ENCODE measurements around the gene LIMS1.

LIMS1 gene

GRCh38 chr2:108535357-108535631 lies 1.0 kb downstream of the LIMS1 start:
- no peak for TF ChIP-seq FOXM1 (IDR thresholded peaks at IDR 0.05; ENCODE audit: borderline replicate concordance, low read depth)
- no peak for TF ChIP-seq NFIC (IDR thresholded peaks at IDR 0.05)
- no peak for TF ChIP-seq ZBTB7A (IDR thresholded peaks at IDR 0.05; ENCODE audit: low read depth)
- no peak for TF ChIP-seq REST (IDR thresholded peaks at IDR 0.05; ENCODE audit: low read depth)
- no peak for TF ChIP-seq TEAD4 (IDR thresholded peaks at IDR 0.05)
- no peak for TF ChIP-seq CREB1 (IDR thresholded peaks at IDR 0.05; ENCODE audit: low read depth)
- no peak for TF ChIP-seq CEBPB (IDR thresholded peaks at IDR 0.05)
- TF ChIP-seq YY1 (IDR thresholded peaks at IDR 0.05; ENCODE audit: low read depth) = no peak
- TF ChIP-seq RAD21 (IDR thresholded peaks at IDR 0.05; ENCODE audit: low read depth) = no peak
- no peak for TF ChIP-seq TAF1 (IDR thresholded peaks at IDR 0.05; ENCODE audit: low read depth)
- no peak for TF ChIP-seq TCF12 (IDR thresholded peaks at IDR 0.05; ENCODE audit: low read depth)
- TF ChIP-seq MAX (IDR thresholded peaks at IDR 0.05) = no peak
- TF ChIP-seq EP300 (IDR thresholded peaks at IDR 0.05; ENCODE audit: borderline replicate concordance) = no peak
- no peak for TF ChIP-seq EGR1 (IDR thresholded peaks at IDR 0.05)
- TF ChIP-seq USF1 (IDR thresholded peaks at IDR 0.05) = no peak

GRCh38 chr2:108536133-108536780 lies 2.0 kb downstream of the LIMS1 start:
- no peak for TF ChIP-seq TAF1 (IDR thresholded peaks at IDR 0.05; ENCODE audit: low read depth)
- no peak for TF ChIP-seq RAD21 (IDR thresholded peaks at IDR 0.05; ENCODE audit: low read depth)
- TF ChIP-seq NFIC (IDR thresholded peaks at IDR 0.05) = no peak
- no peak for TF ChIP-seq YY1 (IDR thresholded peaks at IDR 0.05; ENCODE audit: low read depth)
- TF ChIP-seq MAX (IDR thresholded peaks at IDR 0.05) = no peak
- no peak for TF ChIP-seq TCF12 (IDR thresholded peaks at IDR 0.05; ENCODE audit: low read depth)
- no peak for TF ChIP-seq EP300 (IDR thresholded peaks at IDR 0.05; ENCODE audit: borderline replicate concordance)
- no peak for TF ChIP-seq CREB1 (IDR thresholded peaks at IDR 0.05; ENCODE audit: low read depth)
- no peak for TF ChIP-seq FOXM1 (IDR thresholded peaks at IDR 0.05; ENCODE audit: borderline replicate concordance, low read depth)
- TF ChIP-seq REST (IDR thresholded peaks at IDR 0.05; ENCODE audit: low read depth) = no peak
- no peak for TF ChIP-seq TEAD4 (IDR thresholded peaks at IDR 0.05)

- TF ChIP-seq EP300 (IDR thresholded peaks at IDR 0.05; ENCODE audit: borderline replicate concordance) = no peak
- TF ChIP-seq MAX (IDR thresholded peaks at IDR 0.05) = no peak
- TF ChIP-seq CREB1 (IDR thresholded peaks at IDR 0.05; ENCODE audit: low read depth) = no peak
- TF ChIP-seq YY1 (IDR thresholded peaks at IDR 0.05; ENCODE audit: low read depth) = no peak
- TF ChIP-seq TEAD4 (IDR thresholded peaks at IDR 0.05) = no peak
Observed at GRCh38 chr2:108536911-108537310, 2.6 kb downstream of the LIMS1 start.

GRCh38 chr2:108538000-108538625 lies 3.8 kb downstream of the LIMS1 start:
- TF ChIP-seq MAX (IDR thresholded peaks at IDR 0.05) = no peak
- no peak for TF ChIP-seq USF1 (IDR thresholded peaks at IDR 0.05)
- no peak for TF ChIP-seq CEBPB (IDR thresholded peaks at IDR 0.05)
- no peak for TF ChIP-seq REST (IDR thresholded peaks at IDR 0.05; ENCODE audit: low read depth)
- TF ChIP-seq TAF1 (IDR thresholded peaks at IDR 0.05; ENCODE audit: low read depth) = no peak
- no peak for TF ChIP-seq TEAD4 (IDR thresholded peaks at IDR 0.05)
- no peak for TF ChIP-seq FOXM1 (IDR thresholded peaks at IDR 0.05; ENCODE audit: borderline replicate concordance, low read depth)
- TF ChIP-seq CREB1 (IDR thresholded peaks at IDR 0.05; ENCODE audit: low read depth) = no peak
- TF ChIP-seq TCF12 (IDR thresholded peaks at IDR 0.05; ENCODE audit: low read depth) = no peak
- no peak for TF ChIP-seq ZBTB7A (IDR thresholded peaks at IDR 0.05; ENCODE audit: low read depth)
- no peak for TF ChIP-seq EP300 (IDR thresholded peaks at IDR 0.05; ENCODE audit: borderline replicate concordance)
- TF ChIP-seq EGR1 (IDR thresholded peaks at IDR 0.05) = no peak
- no peak for TF ChIP-seq NFIC (IDR thresholded peaks at IDR 0.05)
- no peak for TF ChIP-seq RAD21 (IDR thresholded peaks at IDR 0.05; ENCODE audit: low read depth)
- no peak for TF ChIP-seq YY1 (IDR thresholded peaks at IDR 0.05; ENCODE audit: low read depth)

All from Ishikawa (cell line).